GM23248 (cell line): ENCODE results near the gene MPZ.

Experiments
- EZH2 ChIP-seq: fragments of 200-600 bp; sonication (generic); IDR thresholded peaks from 2 replicates; pipeline ENCODE4 v1.6.1; 2018; ENCODE audit warnings: antibody characterized with exemption, mild to moderate bottlenecking; ENCODE audit not compliant: insufficient read depth, poor library complexity, severe bottlenecking
- EZH2phosphoT487 ChIP-seq: fragments of 200-600 bp; sonication (generic); IDR thresholded peaks from 2 replicates; pipeline ENCODE4 v1.6.1; 2018; ENCODE audit warnings: antibody characterized with exemption, moderate library complexity, mild to moderate bottlenecking, low read depth; ENCODE audit not compliant: insufficient read depth

DNA sequence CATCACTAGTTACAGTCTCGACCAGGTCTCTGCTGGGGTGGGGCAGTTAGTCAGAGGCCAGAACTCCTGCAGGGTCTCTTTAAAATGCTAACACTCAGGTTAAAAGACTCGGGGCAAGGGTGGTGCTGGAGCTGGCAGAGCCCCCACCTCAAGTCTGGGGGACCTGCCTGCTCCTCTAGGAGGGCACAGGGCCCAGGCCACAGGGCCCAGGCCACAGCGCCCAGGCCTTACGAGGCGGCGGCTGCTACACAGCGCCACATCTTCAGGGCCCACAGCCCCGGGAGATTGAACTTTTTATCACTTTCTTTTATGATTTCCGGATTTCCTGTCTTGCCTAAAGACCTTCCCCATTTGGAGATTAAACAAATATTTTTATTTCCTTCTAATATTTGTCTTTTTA, 10.4 kb downstream of the MPZ start:
- TF ChIP-seq EZH2 (no peak), EZH2phosphoT487 (no peak)
